Right atrium auricular region (tissue), 2 donors: ENCODE data around the gene TMC2. TPM values are rescaled to one million over a fixed set of nuclear protein-coding genes. Genes with fewer than 3 reads are reported as not detected.
"Not testable (repeated sequence)": the region's sequence is repeated elsewhere in the genome, so short reads cannot be mapped to it uniquely, and the experiment has no call there.

Experiments
- DNase-seq: peaks from one replicate; pipeline ENCODE4 v3.0.0-alpha.2; 2019; ENCODE audit warnings: low spot score
- H3K27ac ChIP-seq, 2 donors: fragments of 200-600 bp; sonication (generic); 1 replicate in 1 of 2; 2 replicates in 1 of 2; pipeline ENCODE4 v1.5.1; 2016 to 2019
- H3K27me3 ChIP-seq, 2 donors: fragments of 200-600 bp; sonication (generic); one replicate each; pipeline versions ENCODE4 v1.5.1 to v1.6.0; 2017 to 2019
- H3K36me3 ChIP-seq: fragments of 200-600 bp; sonication (generic); one replicate; pipeline ENCODE4 v1.5.1; 2016
- H3K4me1 ChIP-seq, 2 donors: fragments of 200-600 bp; sonication (generic); one replicate each; pipeline versions ENCODE4 v1.5.1 to v1.6.0; 2017 to 2019
- H3K4me3 ChIP-seq, 2 donors: fragments of 200-600 bp; sonication (generic); 1 replicate in 1 of 2; 2 replicates in 1 of 2; pipeline ENCODE4 v1.5.1; 2017 to 2019; ENCODE audit warnings: mild to moderate bottlenecking in 1 of 2, moderate library complexity in 1 of 2
- H3K9me3 ChIP-seq, 2 donors: fragments of 200-600 bp; sonication (generic); one replicate each; pipeline ENCODE4 v1.5.1; 2019
- total RNA-seq, 2 donors: library from RNA; depleted of rRNA; stranded (reverse); fragments of >200 nt; gene quantifications; one replicate each; pipeline ENCODE4 v1.1.0, GENCODE V29; 2016
- TF ChIP-seq, protein P1 (sequence below), 2 donors: fragments of 200-600 bp; sonication (generic); IDR thresholded peaks; one replicate each; pipeline ENCODE4 v1.5.1; 2019; ENCODE audit warnings: antibody characterized with exemption in 2 of 2

Gene TMC2
- total RNA-seq, 2 donors from 2014 or later, result not detected

- no peak overlapping the region for H3K27ac ChIP-seq
- no peaks in the 10 kb centered on the region for H3K36me3 ChIP-seq
- H3K4me1 ChIP-seq, result no peaks in the 10 kb centered on the region
- no peaks in the 10 kb centered on the region for H3K9me3 ChIP-seq
- H3K4me3 ChIP-seq, result no peak overlapping the region
- no peaks in the 10 kb centered on the region for H3K27me3 ChIP-seq
- TF ChIP-seq, protein P1, sequence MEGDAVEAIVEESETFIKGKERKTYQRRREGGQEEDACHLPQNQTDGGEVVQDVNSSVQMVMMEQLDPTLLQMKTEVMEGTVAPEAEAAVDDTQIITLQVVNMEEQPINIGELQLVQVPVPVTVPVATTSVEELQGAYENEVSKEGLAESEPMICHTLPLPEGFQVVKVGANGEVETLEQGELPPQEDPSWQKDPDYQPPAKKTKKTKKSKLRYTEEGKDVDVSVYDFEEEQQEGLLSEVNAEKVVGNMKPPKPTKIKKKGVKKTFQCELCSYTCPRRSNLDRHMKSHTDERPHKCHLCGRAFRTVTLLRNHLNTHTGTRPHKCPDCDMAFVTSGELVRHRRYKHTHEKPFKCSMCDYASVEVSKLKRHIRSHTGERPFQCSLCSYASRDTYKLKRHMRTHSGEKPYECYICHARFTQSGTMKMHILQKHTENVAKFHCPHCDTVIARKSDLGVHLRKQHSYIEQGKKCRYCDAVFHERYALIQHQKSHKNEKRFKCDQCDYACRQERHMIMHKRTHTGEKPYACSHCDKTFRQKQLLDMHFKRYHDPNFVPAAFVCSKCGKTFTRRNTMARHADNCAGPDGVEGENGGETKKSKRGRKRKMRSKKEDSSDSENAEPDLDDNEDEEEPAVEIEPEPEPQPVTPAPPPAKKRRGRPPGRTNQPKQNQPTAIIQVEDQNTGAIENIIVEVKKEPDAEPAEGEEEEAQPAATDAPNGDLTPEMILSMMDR (IDR thresholded peaks at IDR 0.05), result no peak
- DNase-seq, result no peak
Observed at GRCh38 chr20:2671977-2672376, 135.6 kb downstream of the TMC2 start.

GRCh38 chr20:2672446-2672845, 136.1 kb downstream of the TMC2 start:
- H3K4me1 ChIP-seq, result no peaks in the 10 kb centered on the region
- H3K9me3 ChIP-seq, result no peaks in the 10 kb centered on the region
- TF ChIP-seq, protein P1 (IDR thresholded peaks at IDR 0.05), result no peak
- no peak overlapping the region for H3K4me3 ChIP-seq
- no peaks in the 10 kb centered on the region for H3K36me3 ChIP-seq
- no peak overlapping the region for H3K27ac ChIP-seq
- DNase-seq, result no peak
- H3K27me3 ChIP-seq, result no peaks in the 10 kb centered on the region

- TF ChIP-seq, protein P1 (IDR thresholded peaks at IDR 0.05), result no peak
- Histone ChIP-seq H3K27ac (no peak overlapping the region), H3K4me1 (no peaks in the 10 kb centered on the region), H3K27me3 (no peaks in the 10 kb centered on the region), H3K9me3 (no peaks in the 10 kb centered on the region), H3K36me3 (no peaks in the 10 kb centered on the region), H3K4me3 (no peak overlapping the region)
- no peak for DNase-seq
Observed at GRCh38 chr20:2673453-2673852, 137.1 kb downstream of the TMC2 start.

- Histone ChIP-seq H3K4me1 (no peaks in the 10 kb centered on the region), H3K36me3 (no peaks in the 10 kb centered on the region), H3K27ac (no peak overlapping the region), H3K27me3 (no peaks in the 10 kb centered on the region), H3K4me3 (no peak overlapping the region), H3K9me3 (no peaks in the 10 kb centered on the region)
- DNase-seq, result no peak
- TF ChIP-seq, protein P1 (IDR thresholded peaks at IDR 0.05), result no peak
Observed at GRCh38 chr20:2680046-2680445, 143.7 kb downstream of the TMC2 start.

- not testable (repeated sequence) for H3K36me3 ChIP-seq
Observed at GRCh38 chr20:2682040-2682439, 145.7 kb downstream of the TMC2 start.

GRCh38 chr20:2684817-2685216, 148.4 kb downstream of the TMC2 start:
- H3K4me3 ChIP-seq, H3K36me3 ChIP-seq, H3K4me1 ChIP-seq, H3K9me3 ChIP-seq, H3K27ac ChIP-seq, DNase-seq, H3K27me3 ChIP-seq: not testable (repeated sequence)

More at GRCh38 chr20:2682040-2682439, 145.7 kb downstream of the TMC2 start:
- DNase-seq, H3K4me1 ChIP-seq, H3K27ac ChIP-seq, H3K27me3 ChIP-seq, H3K9me3 ChIP-seq, H3K4me3 ChIP-seq: not testable (repeated sequence)

DNA sequence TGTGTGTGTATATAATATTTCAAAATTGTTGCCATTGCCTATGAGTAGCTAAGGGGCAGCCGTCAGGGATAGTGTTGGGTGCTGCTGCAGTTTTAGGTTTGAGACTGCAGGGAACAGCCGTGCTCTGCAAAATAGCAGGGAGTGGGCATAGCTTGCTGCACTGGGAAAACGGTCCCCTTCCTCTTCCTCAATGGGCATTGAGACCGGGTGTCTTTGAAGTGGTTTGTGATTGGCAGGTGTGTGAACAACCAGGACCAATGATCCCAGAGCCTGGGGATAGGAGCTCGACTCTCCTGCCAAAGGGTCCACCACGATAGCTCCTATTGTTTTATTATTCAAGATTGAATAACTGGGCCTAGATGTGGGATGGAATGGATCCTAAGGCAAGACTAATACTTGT, 151.1 kb downstream of the TMC2 start:
- H3K9me3 ChIP-seq, result no peaks in the 10 kb centered on the region
- TF ChIP-seq, protein P1 (IDR thresholded peaks at IDR 0.05), result no peak
- H3K4me3 ChIP-seq, result no peak overlapping the region
- H3K4me1 ChIP-seq, result peaks cover 0 to 6% of the 10 kb centered on the region in 2 donors
- H3K36me3 ChIP-seq, result no peaks in the 10 kb centered on the region
- H3K27me3 ChIP-seq, result no peaks in the 10 kb centered on the region
- no peak for DNase-seq
- no peak overlapping the region for H3K27ac ChIP-seq
